Embryonic facial prominence (tissue), 1 donor: Measurements from ENCODE around the gene SCUBE1.

Experiments
- DNase-seq: peaks from one replicate; pipeline ENCODE4 v3.0.0-alpha.2; 2016; ENCODE audit errors: extremely low spot score

SCUBE1 gene

DNA sequence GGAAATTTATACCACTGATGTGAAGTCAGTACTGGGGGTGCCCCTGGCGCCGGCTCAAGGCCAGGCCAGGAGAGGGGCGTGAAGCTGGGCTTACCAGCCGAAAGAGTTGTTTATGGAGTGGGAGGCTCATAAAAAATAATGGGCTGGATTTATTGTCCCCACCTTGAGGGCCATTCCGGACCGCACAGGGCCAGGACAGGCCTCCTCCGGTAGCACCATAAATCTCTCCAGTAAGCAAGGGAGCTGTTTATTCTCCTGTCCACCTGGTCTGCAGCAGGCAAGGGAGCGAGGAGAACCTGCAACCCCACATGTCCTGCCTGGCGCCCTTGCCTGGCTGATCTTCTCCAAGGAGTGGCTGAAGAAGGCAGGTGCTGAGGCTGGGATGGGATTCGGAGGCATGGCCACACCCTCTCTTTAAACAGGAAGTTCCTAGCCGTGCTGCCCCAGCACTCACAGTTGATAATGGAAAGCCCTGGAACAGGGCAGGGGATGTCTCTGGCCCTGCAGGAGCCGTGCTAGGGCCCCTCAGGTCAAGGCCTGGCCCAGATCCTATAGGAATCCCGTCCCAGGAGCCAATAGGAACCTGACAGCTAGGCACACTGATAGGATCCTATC is 65.1 kb downstream of the SCUBE1 start:
- no peak for DNase-seq

- DNase-seq, result no peak
Measured at GRCh38 chr22:43277091-43277490, 66.1 kb downstream of the SCUBE1 start.

GRCh38 chr22:43276321-43276720 is 66.9 kb downstream of the SCUBE1 start:
- DNase-seq, result no peak

DNA sequence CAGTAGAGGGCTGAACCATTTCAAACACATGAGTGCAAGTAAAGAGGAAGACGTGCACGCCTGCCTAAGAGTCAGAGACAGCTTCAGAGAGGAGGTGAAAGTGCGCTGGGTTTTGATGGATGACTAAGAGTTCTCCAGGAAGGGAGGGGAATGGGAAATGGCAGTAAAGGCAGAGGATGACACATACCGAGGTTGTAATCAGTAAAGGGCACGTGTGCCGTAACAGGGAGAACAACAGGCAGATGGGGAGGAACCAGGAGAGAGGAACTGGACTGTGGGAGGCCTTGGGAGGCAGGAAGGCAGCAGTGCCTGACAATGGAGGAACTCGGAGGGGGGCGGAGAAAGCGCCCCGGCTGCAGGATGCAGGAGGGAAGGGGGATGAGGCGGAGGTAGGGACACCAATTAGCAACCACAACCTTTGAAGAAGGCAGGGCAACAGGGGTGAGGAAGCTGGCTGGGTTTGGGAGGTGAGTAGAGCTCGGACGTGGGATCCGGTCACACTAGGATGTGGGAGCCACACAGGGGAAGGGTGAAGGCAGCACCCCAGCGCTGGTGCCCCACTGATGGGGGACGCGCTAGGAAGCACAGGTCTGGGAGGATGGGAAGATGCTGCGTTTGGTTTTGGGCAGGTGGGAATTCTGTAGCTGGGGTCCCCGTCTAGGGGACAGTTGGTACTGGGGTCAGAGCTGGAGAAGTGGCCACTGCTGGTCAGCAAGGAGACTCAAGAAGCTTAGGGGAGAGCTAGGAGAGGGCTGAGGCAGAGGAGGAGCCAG is 67.4 kb downstream of the SCUBE1 start:
- no peak for DNase-seq

GRCh38 chr22:43274595-43275240 is 68.5 kb downstream of the SCUBE1 start:
- DNase-seq, result no peak

GRCh38 chr22:43273902-43274484 is 69.2 kb downstream of the SCUBE1 start:
- DNase-seq, result no peak

DNA sequence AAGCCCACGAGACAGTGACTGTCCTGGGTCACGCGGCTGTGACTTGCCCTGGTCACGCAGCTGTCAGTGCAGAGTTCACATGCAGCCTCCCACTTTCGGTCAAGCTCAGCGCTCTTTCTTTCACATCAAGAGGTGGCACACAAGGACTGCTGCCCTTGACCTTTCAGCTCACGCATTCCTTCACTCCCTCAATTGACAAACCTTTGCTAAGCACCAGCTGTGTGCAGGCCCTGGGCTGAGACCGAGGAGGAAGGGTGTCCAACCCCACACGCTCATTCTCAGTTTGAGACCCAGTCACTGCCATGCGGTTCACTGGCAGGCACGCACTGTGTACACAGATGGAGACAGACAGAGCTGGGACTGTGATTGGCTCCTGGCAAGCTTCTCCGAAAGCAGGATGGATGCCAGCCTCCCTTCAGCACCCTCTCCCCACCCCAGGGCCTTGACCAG is 70.3 kb downstream of the SCUBE1 start:
- DNase-seq, result no peak

- DNase-seq, result no peak
Measured at GRCh38 chr22:43272301-43272700, 70.9 kb downstream of the SCUBE1 start.

GRCh38 chr22:43270949-43271348 is 72.2 kb downstream of the SCUBE1 start:
- no peak for DNase-seq

- DNase-seq, result no peak
Measured at GRCh38 chr22:43270314-43270908, 72.8 kb downstream of the SCUBE1 start.

DNA sequence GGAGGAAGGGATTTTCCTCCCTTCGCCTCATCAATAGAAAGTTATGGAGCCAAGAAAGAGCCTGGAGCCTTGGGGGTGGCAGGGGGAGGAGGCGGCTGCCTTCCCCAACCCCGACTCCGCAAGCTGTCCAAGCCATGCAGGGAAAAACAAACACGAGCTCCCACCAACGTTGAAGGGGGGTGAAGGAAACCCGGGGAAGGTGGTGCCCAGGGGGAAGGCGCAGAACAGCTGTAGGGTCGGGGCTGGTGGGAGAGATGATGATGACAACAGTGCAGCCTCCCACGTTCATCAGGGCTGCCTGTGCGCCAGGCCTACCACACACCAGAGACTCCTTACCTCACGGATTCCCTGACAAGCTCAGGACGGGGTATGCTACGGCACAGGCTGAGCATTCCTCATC is 73.5 kb downstream of the SCUBE1 start:
- no peak for DNase-seq

- no peak for DNase-seq
Measured at GRCh38 chr22:43269246-43269645, 73.9 kb downstream of the SCUBE1 start.

DNA sequence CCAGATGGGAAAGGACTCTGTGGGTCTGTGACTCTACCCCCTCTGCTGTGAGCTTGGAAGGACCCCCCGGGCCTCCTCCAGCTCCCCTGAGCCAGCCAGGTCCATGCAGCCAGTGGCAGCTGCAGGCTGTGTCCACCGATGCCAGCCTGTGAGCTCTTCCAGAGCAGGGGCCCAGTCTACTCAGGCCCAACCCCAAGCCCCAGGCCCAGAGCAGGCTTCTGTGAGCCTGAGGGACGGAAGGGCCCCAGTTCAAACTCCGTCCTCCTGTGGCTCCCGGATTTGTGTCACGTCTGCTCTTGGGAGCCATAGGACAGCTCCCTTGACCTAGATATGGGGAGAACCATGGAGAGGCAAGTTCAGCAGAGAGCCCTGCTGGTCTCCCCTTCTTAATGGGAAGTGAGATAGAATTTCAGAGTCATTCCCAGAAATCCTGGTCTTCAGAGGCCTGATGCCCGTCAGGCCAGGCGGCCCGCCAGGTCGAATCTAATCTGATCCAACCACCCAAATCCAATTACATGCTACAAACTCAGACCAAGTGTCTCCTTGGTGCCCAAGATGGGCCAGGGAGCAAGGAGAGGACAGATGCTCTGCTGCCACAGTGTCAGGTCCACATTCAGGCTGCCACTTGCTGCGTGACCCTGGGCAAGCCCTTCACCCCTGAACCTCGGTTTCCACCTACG is 75.1 kb downstream of the SCUBE1 start:
- DNase-seq, result no peak

DNA sequence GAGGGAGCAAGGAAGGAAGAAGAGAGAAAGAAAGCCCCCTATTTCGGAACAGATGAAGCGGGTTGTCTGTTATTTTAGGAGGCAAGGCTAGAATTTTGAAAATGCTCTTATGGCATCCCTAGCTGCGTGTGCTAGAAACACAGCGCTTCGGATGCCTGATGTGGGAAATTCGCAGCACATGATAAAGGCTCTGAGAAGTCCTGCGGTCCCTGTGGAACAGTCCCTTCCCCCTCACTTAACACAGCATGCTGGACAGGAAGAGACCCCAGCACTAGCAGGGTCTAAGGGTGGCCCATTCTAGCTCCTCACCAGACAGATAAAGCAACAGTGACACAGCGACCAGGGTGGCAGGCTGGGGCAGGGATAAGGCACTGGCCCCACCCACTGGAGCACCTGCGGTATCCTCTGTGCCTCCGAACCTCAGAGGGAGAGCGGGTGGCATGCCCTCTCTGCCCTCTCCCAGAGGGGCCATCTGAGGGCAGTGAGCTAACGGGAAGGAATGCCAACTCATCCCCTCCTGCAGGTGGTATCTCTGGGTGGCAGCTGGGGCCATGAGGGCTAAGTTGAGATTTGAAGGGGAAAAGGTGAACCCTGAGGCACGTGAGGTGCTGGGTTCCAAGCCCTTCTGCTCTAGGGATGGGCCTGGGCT is 75.7 kb downstream of the SCUBE1 start:
- DNase-seq, result no peak

GRCh38 chr22:43266076-43266475 is 77.1 kb downstream of the SCUBE1 start:
- DNase-seq, result no peak

GRCh38 chr22:43263645-43264514 is 79.3 kb downstream of the SCUBE1 start:
- no peak for DNase-seq

DNA sequence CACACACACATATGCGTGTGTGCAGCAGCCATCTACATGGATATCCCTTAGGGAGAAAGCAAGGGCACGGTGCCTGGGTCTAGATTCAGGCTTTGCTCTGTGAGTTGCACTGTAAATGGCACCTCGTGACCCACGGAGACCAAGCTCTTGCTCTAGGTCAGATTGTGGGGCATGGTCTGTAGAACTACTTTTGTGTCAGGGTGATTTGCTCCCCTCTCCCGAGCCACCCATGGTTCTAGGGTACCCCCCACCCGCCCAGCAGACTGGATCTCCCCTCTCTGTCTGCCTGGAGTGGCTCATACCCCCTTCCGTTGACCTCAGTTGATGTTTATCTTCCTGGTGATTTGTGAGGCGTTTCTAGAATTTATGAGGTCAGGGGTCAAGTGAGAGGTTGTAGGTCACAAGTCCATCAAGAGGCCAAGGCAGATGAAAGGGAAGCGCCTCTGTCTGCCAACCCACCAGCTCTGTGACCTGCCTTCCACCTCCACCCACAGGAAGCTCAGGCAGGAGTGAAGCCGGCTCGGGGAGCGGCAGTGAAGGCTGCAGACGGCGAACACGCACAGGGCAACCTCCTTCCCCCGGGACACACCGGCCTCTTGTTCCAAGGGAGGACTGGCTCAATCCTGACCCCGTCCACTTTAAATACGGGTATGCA is 80.1 kb downstream of the SCUBE1 start:
- no peak for DNase-seq

- no peak for DNase-seq
Measured at GRCh38 chr22:43260331-43261231, 82.6 kb downstream of the SCUBE1 start.

GRCh38 chr22:43257961-43258360 is 85.2 kb downstream of the SCUBE1 start:
- no peak for DNase-seq
